ENCODE measurements around the gene CD248.

DNA sequence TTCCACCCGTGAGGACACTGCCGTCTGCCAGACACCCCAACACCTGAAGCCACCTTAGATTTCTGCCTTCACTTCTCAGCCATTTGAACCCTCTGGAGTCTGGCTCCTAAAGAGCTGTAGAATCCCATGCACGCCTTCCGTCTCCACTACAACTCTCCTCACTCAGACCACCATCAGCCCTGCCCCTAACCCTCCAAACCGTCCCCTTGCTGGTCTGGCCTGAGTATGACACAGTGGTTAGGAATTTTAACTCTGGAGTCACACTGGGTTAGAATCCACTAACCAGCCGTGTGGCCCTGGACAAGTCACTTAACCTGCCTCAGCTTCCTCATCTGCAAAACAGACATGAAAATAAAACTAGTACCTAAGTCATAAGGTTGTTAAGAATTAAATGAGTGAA, 35.8 kb downstream of the CD248 start:
- TF ChIP-seq CTCF (IDR thresholded peaks at IDR 0.05) (no peak), ATF3 (CRISPR knock-in tag; conservative IDR thresholded peaks at IDR 0.05) (no peak), TEAD1 (CRISPR knock-in tag; IDR thresholded peaks at IDR 0.05) (no peak), CDX4 (CRISPR knock-in tag; IDR thresholded peaks at IDR 0.05; ENCODE audit: borderline replicate concordance) (no peak), NR2C2 (CRISPR knock-in tag; IDR thresholded peaks at IDR 0.05) (no peak), ZNF232 (CRISPR knock-in tag; IDR thresholded peaks at IDR 0.05) (no peak), RORB (CRISPR knock-in tag; IDR thresholded peaks at IDR 0.05) (no peak), GABPB1 (CRISPR knock-in tag; IDR thresholded peaks at IDR 0.05) (no peak), USF1 (CRISPR knock-in tag; IDR thresholded peaks at IDR 0.05) (no peak), ESRRA (CRISPR knock-in tag; IDR thresholded peaks at IDR 0.05; ENCODE audit: borderline replicate concordance) (no peak)
- TF ChIP-seq, protein P1, sequence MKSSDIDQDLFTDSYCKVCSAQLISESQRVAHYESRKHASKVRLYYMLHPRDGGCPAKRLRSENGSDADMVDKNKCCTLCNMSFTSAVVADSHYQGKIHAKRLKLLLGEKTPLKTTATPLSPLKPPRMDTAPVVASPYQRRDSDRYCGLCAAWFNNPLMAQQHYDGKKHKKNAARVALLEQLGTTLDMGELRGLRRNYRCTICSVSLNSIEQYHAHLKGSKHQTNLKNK (CRISPR knock-in tag; IDR thresholded peaks at IDR 0.05) = no peak
